ENCODE measurements around the gene FBXL20. TPM values are rescaled to one million over a fixed set of nuclear protein-coding genes. Genes with fewer than 3 reads are reported as not detected.
"Not testable (repeated sequence)": the region's sequence is repeated elsewhere in the genome, so short reads cannot be mapped to it uniquely, and the experiment has no call there.

The FBXL20 gene
- polyA plus RNA-seq, 1 of the 3 experiments (the other 2 are of a cell fraction) = 2.2 TPM

DNA sequence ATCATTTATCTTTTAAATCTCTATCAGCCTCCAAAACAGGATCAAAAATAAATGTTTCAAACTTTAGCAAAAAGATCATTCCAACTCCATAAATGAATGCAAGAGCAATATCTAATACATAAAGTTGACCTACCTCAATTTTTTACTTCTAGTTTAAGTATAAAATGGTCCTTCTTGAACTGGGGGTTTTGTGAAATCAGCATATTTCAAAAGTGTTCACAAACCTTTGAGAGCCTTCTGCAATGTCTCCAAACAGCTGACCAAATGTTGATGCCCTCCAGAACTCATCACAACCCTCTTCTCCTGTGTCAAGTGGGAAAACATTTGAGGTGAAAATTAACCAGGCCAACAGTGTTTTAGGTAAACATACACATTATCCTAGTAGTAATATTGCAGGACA, 41.9 kb upstream of the FBXL20 start:
- peaks cover 24 to 90% of the 10 kb centered on the region in 2 experiments for H3K36me3 ChIP-seq (replicated peaks in 1 of 2; ENCODE audit: control insufficient read depth in 1 of 2, insufficient read depth in 2 of 2, low read length in 1 of 2)

DNA sequence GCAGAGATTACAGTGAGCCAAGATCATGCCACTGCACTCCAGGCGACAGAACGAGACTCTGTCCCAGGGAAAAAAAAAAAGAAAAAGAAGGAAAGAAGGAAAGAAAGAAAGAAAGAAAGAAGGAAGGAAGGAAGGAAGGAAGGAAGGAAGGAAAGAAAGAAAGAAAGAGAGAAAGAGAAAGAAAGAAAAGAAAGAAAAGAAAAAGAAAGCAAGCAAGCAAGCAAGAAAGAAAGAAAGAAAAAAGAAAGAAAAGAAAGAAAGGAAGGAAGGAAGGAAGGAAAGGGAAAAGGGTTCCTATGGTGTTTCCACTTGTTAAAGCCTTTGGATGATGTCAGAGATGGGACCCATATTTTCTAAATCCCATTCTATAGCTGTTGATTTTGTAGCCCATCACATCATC, 38.4 kb upstream of the FBXL20 start:
- H2AFZ ChIP-seq (ENCODE audit: low read depth); H4K20me1 ChIP-seq (ENCODE audit: insufficient read depth); DNase-seq; POLR2A ChIA-PET; H3K9me2 ChIP-seq; H3K9ac ChIP-seq; H3K27me3 ChIP-seq (ENCODE audit: insufficient read depth); H3K27ac ChIP-seq (ENCODE audit: low read depth in 2 of 2, low read length in 1 of 2); H3F3A ChIP-seq (replicated peaks; ENCODE audit: insufficient read depth); CTCF ChIA-PET; H3K9me3 ChIP-seq; H3K4me2 ChIP-seq; H3K4me3 ChIP-seq (ENCODE audit: low read depth in 2 of 2, low read length in 1 of 2); H3K4me1 ChIP-seq (ENCODE audit: control insufficient read depth in 1 of 2, insufficient read depth in 2 of 2, low read depth in 1 of 2, low read length in 1 of 2): not testable (repeated sequence)
- Histone ChIP-seq H3K79me2 (ENCODE audit: insufficient read depth) (peaks cover 10% of the 10 kb centered on the region; the same call in 1 of the 2 replicates), H3K36me3 (replicated peaks in 1 of 2; ENCODE audit: control insufficient read depth in 1 of 2, insufficient read depth in 2 of 2, low read length in 1 of 2) (peaks cover 22 to 85% of the 10 kb centered on the region in 2 experiments)
- 98% methylated on average over 2 of the region's 2 CpGs for WGBS (ENCODE audit: low lambda C conversion rate)

More for the DNA sequence above, 41.9 kb upstream of the FBXL20 start:
- no peaks in the 10 kb centered on the region for H3K9me3 ChIP-seq
- H3K9me2 ChIP-seq = no peaks in the 10 kb centered on the region
- H3K4me3 ChIP-seq (ENCODE audit: low read depth in 2 of 2, low read length in 1 of 2) = no peak overlapping the region
- no peaks in the 10 kb centered on the region for H3K4me1 ChIP-seq (ENCODE audit: control insufficient read depth in 1 of 2, insufficient read depth in 2 of 2, low read depth in 1 of 2, low read length in 1 of 2)
- H3K79me2 ChIP-seq (ENCODE audit: insufficient read depth) = peaks cover 45% of the 10 kb centered on the region
- no peak for DNase-seq
- POLR2A ChIA-PET = no interaction called here
- H4K20me1 ChIP-seq (ENCODE audit: insufficient read depth) = no peaks in the 10 kb centered on the region
- no peak overlapping the region for H3K9ac ChIP-seq
- no peak overlapping the region for H3K4me2 ChIP-seq
- H3K27ac ChIP-seq (ENCODE audit: low read depth in 2 of 2, low read length in 1 of 2) = no peak overlapping the region
- H2AFZ ChIP-seq (ENCODE audit: low read depth) = no peak overlapping the region
- H3F3A ChIP-seq (replicated peaks; ENCODE audit: insufficient read depth) = peaks cover 9% of the 10 kb centered on the region
- H3K27me3 ChIP-seq (ENCODE audit: insufficient read depth) = no peaks in the 10 kb centered on the region
- CTCF ChIA-PET = interaction anchor here (1.5 kb wide), 1 partner anchor 179 kb away, joined by 3 read pairs; no protein-coding TSS in a partner anchor
- TF ChIP-seq EP300 (IDR thresholded peaks at IDR 0.05; ENCODE audit: borderline replicate concordance in 1 of 2, low read depth in 1 of 2, low read length in 1 of 2) (no peak), MEF2A (IDR thresholded peaks at IDR 0.05; ENCODE audit: borderline replicate concordance, low read depth) (no peak), RXRA (IDR thresholded peaks at IDR 0.05; ENCODE audit: borderline replicate concordance, low read depth) (no peak)

DNA sequence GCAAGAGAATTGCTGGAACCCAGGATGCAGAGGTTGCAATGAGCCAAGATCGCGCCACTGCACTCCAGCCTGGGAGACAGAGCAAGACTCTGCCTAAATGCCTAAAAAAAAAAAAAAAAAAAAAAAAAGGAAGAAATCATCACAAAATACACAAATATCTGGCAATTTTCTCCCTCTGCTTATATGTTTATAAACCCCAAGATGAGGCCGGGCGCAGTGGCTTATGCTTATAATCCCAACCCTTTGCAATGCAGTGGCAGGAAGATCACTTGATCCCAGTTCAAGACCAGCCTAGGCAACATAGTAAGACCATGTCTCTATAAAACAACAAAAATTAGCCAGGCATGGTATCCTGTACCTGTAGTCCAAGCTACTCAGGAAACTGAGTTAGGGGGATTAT, 28.2 kb upstream of the FBXL20 start:
- no peak overlapping the region for H3K27ac ChIP-seq (ENCODE audit: low read depth in 2 of 2, low read length in 1 of 2)
- CTCF ChIA-PET = no interaction called here
- H3K9me3 ChIP-seq = no peaks in the 10 kb centered on the region
- no peaks in the 10 kb centered on the region for H4K20me1 ChIP-seq (ENCODE audit: insufficient read depth)
- POLR2A ChIA-PET = no interaction called here
- H3K27me3 ChIP-seq (ENCODE audit: insufficient read depth) = no peaks in the 10 kb centered on the region
- TF ChIP-seq RAD21 (IDR thresholded peaks at IDR 0.05; ENCODE audit: low read length) = no peak
- TF ChIP-seq RFX5 (IDR thresholded peaks at IDR 0.05; ENCODE audit: low read length) = no peak
- no peak for TF ChIP-seq MXI1 (IDR thresholded peaks at IDR 0.05; ENCODE audit: low read depth, low read length)
- no peak overlapping the region for H2AFZ ChIP-seq (ENCODE audit: low read depth)
- H3K36me3 ChIP-seq (replicated peaks in 1 of 2; ENCODE audit: control insufficient read depth in 1 of 2, insufficient read depth in 2 of 2, low read length in 1 of 2) = peaks cover 30 to 76% of the 10 kb centered on the region in 2 experiments
- H3K4me1 ChIP-seq (ENCODE audit: control insufficient read depth in 1 of 2, insufficient read depth in 2 of 2, low read depth in 1 of 2, low read length in 1 of 2) = no peaks in the 10 kb centered on the region
- H3F3A ChIP-seq (replicated peaks; ENCODE audit: insufficient read depth) = no peaks in the 10 kb centered on the region
- no peak overlapping the region for H3K9ac ChIP-seq
- H3K9me2 ChIP-seq = no peaks in the 10 kb centered on the region
- 99% methylated on average over 4 of the region's 4 CpGs for WGBS (ENCODE audit: low lambda C conversion rate)
- no peaks in the 10 kb centered on the region; the same call in 1 of the 2 replicates for H3K79me2 ChIP-seq (ENCODE audit: insufficient read depth)
- no peak for DNase-seq
- H3K4me3 ChIP-seq (ENCODE audit: low read depth in 2 of 2, low read length in 1 of 2) = no peak overlapping the region
- no peak overlapping the region for H3K4me2 ChIP-seq

DNA sequence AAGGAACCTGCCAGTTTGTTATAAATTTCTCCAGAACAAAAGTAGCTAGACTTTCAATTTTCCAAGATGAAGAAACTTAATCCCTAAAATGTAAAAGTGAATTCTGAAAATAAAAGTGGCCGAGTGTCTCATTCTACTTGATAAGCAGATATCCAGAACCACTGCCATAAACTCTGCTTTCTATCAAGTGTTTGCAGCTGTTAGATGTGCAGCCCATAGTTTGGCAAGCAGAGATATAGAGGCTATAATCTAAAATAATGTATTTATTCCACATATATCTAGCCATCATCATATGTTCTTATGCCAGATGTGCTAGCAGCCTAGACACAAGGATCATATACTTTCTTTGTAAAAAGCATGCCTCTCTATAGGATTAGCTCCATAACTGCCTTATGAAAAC, 14.7 kb upstream of the FBXL20 start:
- CTCF ChIA-PET = interaction anchor here (0.7 to 1.3 kb wide), 3 partner anchors 47 to 209 kb away, joined by 3 to 5 read pairs (median 3); no protein-coding TSS in a partner anchor
- H3K4me2 ChIP-seq = no peak overlapping the region
- no peaks in the 10 kb centered on the region for H3K4me1 ChIP-seq (ENCODE audit: control insufficient read depth in 1 of 2, insufficient read depth in 2 of 2, low read depth in 1 of 2, low read length in 1 of 2)
- H3K36me3 ChIP-seq (replicated peaks in 1 of 2; ENCODE audit: control insufficient read depth in 1 of 2, insufficient read depth in 2 of 2, low read length in 1 of 2) = peaks cover 29 to 47% of the 10 kb centered on the region in 2 experiments
- no peak for TF ChIP-seq SIN3A (IDR thresholded peaks at IDR 0.05; ENCODE audit: borderline replicate concordance, low read depth, low read length)
- H3K4me3 ChIP-seq (ENCODE audit: low read depth in 2 of 2, low read length in 1 of 2) = no peak overlapping the region
- H2AFZ ChIP-seq (ENCODE audit: low read depth) = no peak overlapping the region
- no peaks in the 10 kb centered on the region for H3K27me3 ChIP-seq (ENCODE audit: insufficient read depth)
- POLR2A ChIA-PET = no interaction called here
- H3F3A ChIP-seq (replicated peaks; ENCODE audit: insufficient read depth) = peaks cover 4% of the 10 kb centered on the region
- no peak overlapping the region for H3K27ac ChIP-seq (ENCODE audit: low read depth in 2 of 2, low read length in 1 of 2)
- 93% methylated on average over 1 of the region's 1 CpG for WGBS (ENCODE audit: low lambda C conversion rate)
- no peaks in the 10 kb centered on the region for H3K9me3 ChIP-seq
- no peaks in the 10 kb centered on the region for H3K9me2 ChIP-seq
- DNase-seq = no peak
- H4K20me1 ChIP-seq (ENCODE audit: insufficient read depth) = no peaks in the 10 kb centered on the region
- H3K79me2 ChIP-seq (ENCODE audit: insufficient read depth) = no peaks in the 10 kb centered on the region
- no peak overlapping the region for H3K9ac ChIP-seq

Measured in SK-N-SH (cell line).